ENCODE results near the gene PIP5K1B. TPM values are rescaled to one million over a fixed set of nuclear protein-coding genes. Genes with fewer than 3 reads are reported as not detected.

Gene PIP5K1B
- polyA plus RNA-seq, 1 donor (not counting 4 experiments of a cell fraction or from before 2014, with no cell fraction given), result not detected

DNA sequence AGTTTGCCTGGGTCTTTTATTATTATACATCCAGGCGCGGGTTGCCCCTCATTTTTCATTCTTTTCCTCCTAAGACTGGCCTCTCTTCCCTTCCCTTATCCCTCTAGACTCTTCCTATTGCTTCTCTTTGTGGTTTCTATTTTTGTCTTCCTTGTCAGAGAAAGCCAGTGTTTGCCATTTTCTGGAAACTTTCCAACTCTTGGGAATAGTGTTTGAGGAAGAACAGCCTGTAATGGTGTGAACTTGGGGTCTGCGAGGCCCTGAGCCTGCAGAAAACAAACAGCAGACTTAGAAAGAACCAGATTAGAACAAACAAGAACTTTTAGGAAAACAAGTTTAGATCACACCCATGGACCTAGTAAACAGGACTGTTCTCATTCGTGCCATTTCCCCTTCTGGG lies 293.3 kb downstream of the PIP5K1B start:
- H3K4me3 ChIP-seq (ENCODE audit: control insufficient read depth in 2 of 3, extremely low read depth in 1 of 3, insufficient read depth in 2 of 3, low read depth in 1 of 3, low read length in 3 of 3), result no peak overlapping the region
- H3K4me1 ChIP-seq (ENCODE audit: control insufficient read depth, extremely low read depth, insufficient read depth, low read length), result no peaks in the 10 kb centered on the region
- H2AFZ ChIP-seq (ENCODE audit: control insufficient read depth, low read length), result no peak overlapping the region
- H4K20me1 ChIP-seq (ENCODE audit: control insufficient read depth, extremely low read depth, insufficient read depth, low read length), result no peaks in the 10 kb centered on the region
- TF ChIP-seq, protein P1, sequence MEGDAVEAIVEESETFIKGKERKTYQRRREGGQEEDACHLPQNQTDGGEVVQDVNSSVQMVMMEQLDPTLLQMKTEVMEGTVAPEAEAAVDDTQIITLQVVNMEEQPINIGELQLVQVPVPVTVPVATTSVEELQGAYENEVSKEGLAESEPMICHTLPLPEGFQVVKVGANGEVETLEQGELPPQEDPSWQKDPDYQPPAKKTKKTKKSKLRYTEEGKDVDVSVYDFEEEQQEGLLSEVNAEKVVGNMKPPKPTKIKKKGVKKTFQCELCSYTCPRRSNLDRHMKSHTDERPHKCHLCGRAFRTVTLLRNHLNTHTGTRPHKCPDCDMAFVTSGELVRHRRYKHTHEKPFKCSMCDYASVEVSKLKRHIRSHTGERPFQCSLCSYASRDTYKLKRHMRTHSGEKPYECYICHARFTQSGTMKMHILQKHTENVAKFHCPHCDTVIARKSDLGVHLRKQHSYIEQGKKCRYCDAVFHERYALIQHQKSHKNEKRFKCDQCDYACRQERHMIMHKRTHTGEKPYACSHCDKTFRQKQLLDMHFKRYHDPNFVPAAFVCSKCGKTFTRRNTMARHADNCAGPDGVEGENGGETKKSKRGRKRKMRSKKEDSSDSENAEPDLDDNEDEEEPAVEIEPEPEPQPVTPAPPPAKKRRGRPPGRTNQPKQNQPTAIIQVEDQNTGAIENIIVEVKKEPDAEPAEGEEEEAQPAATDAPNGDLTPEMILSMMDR (optimal IDR thresholded peaks at IDR 0.05 in 1 of 3, IDR thresholded peaks at IDR 0.05 in 1 of 3, conservative IDR thresholded peaks at IDR 0.05 in 1 of 3; ENCODE audit: extremely low read depth in 1 of 3, insufficient read depth in 2 of 3, low read length in 3 of 3), result no peak
- no peak for TF ChIP-seq EZH2 (IDR thresholded peaks at IDR 0.05; ENCODE audit: low read length)
- H3K9ac ChIP-seq (ENCODE audit: control insufficient read depth, extremely low read depth, insufficient read depth, low read length), result no peak overlapping the region
- H3K9me3 ChIP-seq (ENCODE audit: control insufficient read depth, low read depth, low read length), result no peaks in the 10 kb centered on the region
- no peaks in the 10 kb centered on the region for H3K9me1 ChIP-seq (ENCODE audit: control insufficient read depth, extremely low read depth, insufficient read depth, low read length)
- no peaks in the 10 kb centered on the region for H3K36me3 ChIP-seq (ENCODE audit: control insufficient read depth in 2 of 2, extremely low read depth in 1 of 2, insufficient read depth in 2 of 2, low read length in 2 of 2)
- H3K79me2 ChIP-seq (ENCODE audit: control insufficient read depth, insufficient read depth, low read length), result no peaks in the 10 kb centered on the region
- no peak overlapping the region for H3K27ac ChIP-seq (ENCODE audit: control insufficient read depth, insufficient read depth, low read length)
- dilution Hi-C loops (cut with MboI; ENCODE audit: extremely low pct_ligation_motif_present, low sequenced_read_pairs), result loop anchor here (10.0 to 25.0 kb wide), 2 partner anchors 284 to 386 kb away; no protein-coding TSS in a partner anchor
- no peaks in the 10 kb centered on the region for H3K27me3 ChIP-seq (ENCODE audit: control insufficient read depth, extremely low read depth, insufficient read depth, low read length)
- FAIRE-seq (no peak), DNase-seq (ENCODE audit: low read depth, low spot score) (no peak)
- H3K4me2 ChIP-seq (ENCODE audit: control insufficient read depth, extremely low read depth, insufficient read depth, low read depth, low read length), result no peak overlapping the region

DNA sequence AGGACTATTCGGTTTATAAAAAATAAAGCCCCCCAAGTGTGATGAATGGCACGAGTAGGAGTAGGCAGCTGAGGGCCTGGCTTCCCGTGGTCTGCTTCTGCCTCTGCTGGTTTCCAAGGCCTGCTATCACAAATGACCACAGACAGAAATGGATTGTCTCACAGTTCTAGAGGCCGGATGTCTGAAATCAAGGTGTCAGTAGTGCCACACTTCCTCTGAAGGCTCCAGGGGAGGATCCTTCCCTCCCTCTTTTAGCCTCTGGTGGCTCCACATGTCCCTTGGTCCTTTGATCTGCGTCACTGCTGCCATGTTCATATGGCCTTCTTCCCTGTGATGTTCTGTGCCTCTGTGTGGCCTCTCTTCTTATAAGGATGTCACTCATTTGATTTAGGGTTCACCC lies 293.8 kb downstream of the PIP5K1B start:
- Histone ChIP-seq H3K27me3 (ENCODE audit: control insufficient read depth, extremely low read depth, insufficient read depth, low read length) (no peaks in the 10 kb centered on the region), H3K9ac (ENCODE audit: control insufficient read depth, extremely low read depth, insufficient read depth, low read length) (no peak overlapping the region), H3K9me1 (ENCODE audit: control insufficient read depth, extremely low read depth, insufficient read depth, low read length) (no peaks in the 10 kb centered on the region), H3K36me3 (ENCODE audit: control insufficient read depth in 2 of 2, extremely low read depth in 1 of 2, insufficient read depth in 2 of 2, low read length in 2 of 2) (no peaks in the 10 kb centered on the region), H3K9me3 (ENCODE audit: control insufficient read depth, low read depth, low read length) (no peaks in the 10 kb centered on the region), H3K27ac (ENCODE audit: control insufficient read depth, insufficient read depth, low read length) (no peak overlapping the region), H2AFZ (ENCODE audit: control insufficient read depth, low read length) (no peak overlapping the region), H3K4me3 (ENCODE audit: control insufficient read depth in 2 of 3, extremely low read depth in 1 of 3, insufficient read depth in 2 of 3, low read depth in 1 of 3, low read length in 3 of 3) (no peak overlapping the region), H4K20me1 (ENCODE audit: control insufficient read depth, extremely low read depth, insufficient read depth, low read length) (no peaks in the 10 kb centered on the region), H3K79me2 (ENCODE audit: control insufficient read depth, insufficient read depth, low read length) (no peaks in the 10 kb centered on the region), H3K4me1 (ENCODE audit: control insufficient read depth, extremely low read depth, insufficient read depth, low read length) (no peaks in the 10 kb centered on the region), H3K4me2 (ENCODE audit: control insufficient read depth, extremely low read depth, insufficient read depth, low read depth, low read length) (no peak overlapping the region)
- no peak for TF ChIP-seq EZH2 (IDR thresholded peaks at IDR 0.05; ENCODE audit: low read length)
- TF ChIP-seq, protein P1 (optimal IDR thresholded peaks at IDR 0.05 in 1 of 3, IDR thresholded peaks at IDR 0.05 in 1 of 3, conservative IDR thresholded peaks at IDR 0.05 in 1 of 3; ENCODE audit: extremely low read depth in 1 of 3, insufficient read depth in 2 of 3, low read length in 3 of 3), result no peak
- no peak for FAIRE-seq
- dilution Hi-C loops (cut with MboI; ENCODE audit: extremely low pct_ligation_motif_present, low sequenced_read_pairs), result loop anchor here (10.0 to 25.0 kb wide), 2 partner anchors 284 to 387 kb away; no protein-coding TSS in a partner anchor
- DNase-seq (ENCODE audit: low read depth, low spot score), result no peak
